Osteoblast (primary cell): ENCODE data around the gene AP2B1. TPM values are rescaled to one million over a fixed set of nuclear protein-coding genes. Genes with fewer than 3 reads are reported as not detected.

Experiments used
- DNase-seq: peaks from one replicate; pipeline ENCODE4 v3.0.0; 2011; ENCODE audit warnings: low spot score, mixed read lengths; ENCODE audit not compliant: insufficient read length; ENCODE audit errors: missing footprints
- H2AFZ ChIP-seq: 2 replicates; pipeline ENCODE4 v1.6.0; 2011; ENCODE audit warnings: mild to moderate bottlenecking, low read length
- H3K27ac ChIP-seq: 2 replicates; pipeline ENCODE4 v1.5.1; 2011; ENCODE audit warnings: mild to moderate bottlenecking, low read depth, low read length, moderate library complexity
- H3K27me3 ChIP-seq: 2 replicates; pipeline ENCODE4 v1.6.0; 2012; ENCODE audit warnings: mild to moderate bottlenecking, control low read depth, inconsistent platforms, low read length, moderate library complexity; ENCODE audit not compliant: insufficient read depth
- H3K36me3 ChIP-seq: 2 replicates; pipeline ENCODE4 v1.5.1; 2011; ENCODE audit warnings: mild to moderate bottlenecking, low read length, control low read depth, moderate library complexity; ENCODE audit not compliant: insufficient read depth
- H3K4me1 ChIP-seq: 2 replicates; pipeline ENCODE4 v1.5.1; 2011; ENCODE audit warnings: mild to moderate bottlenecking, low read length, control low read depth, moderate library complexity; ENCODE audit not compliant: insufficient read depth
- H3K4me2 ChIP-seq: 2 replicates; pipeline ENCODE4 v1.6.0; 2011; ENCODE audit warnings: mild to moderate bottlenecking, low read length; ENCODE audit not compliant: insufficient read depth
- H3K4me3 ChIP-seq: fragments of 200-600 bp; sonication (generic); 3 replicates; pipeline ENCODE4 v1.5.1; 2012; ENCODE audit warnings: mild to moderate bottlenecking, low read length, inconsistent platforms; ENCODE audit not compliant: insufficient read depth
- H3K79me2 ChIP-seq: 2 replicates; pipeline ENCODE4 v1.6.0; 2012; ENCODE audit warnings: mild to moderate bottlenecking, low read length, control low read depth, inconsistent platforms; ENCODE audit not compliant: insufficient read depth
- H3K9me3 ChIP-seq: 2 replicates; pipeline ENCODE4 v1.5.1; 2011; ENCODE audit warnings: low read depth, low read length, control low read depth
- H4K20me1 ChIP-seq: 2 replicates; pipeline ENCODE4 v1.6.0; 2012; ENCODE audit warnings: mild to moderate bottlenecking, low read length, control low read depth; ENCODE audit not compliant: insufficient read depth
- total RNA-seq: library from RNA; depleted of rRNA; stranded (reverse); fragments of >200 nt; gene quantifications from 2 replicates; pipeline ENCODE4 v1.2.3, GENCODE V29; 2012
- TF ChIP-seq, protein P1 (sequence below): IDR thresholded peaks from 2 replicates; pipeline ENCODE4 v1.5.1; 2011; ENCODE audit warnings: mild to moderate bottlenecking, low read depth, low read length, moderate library complexity; ENCODE audit errors: extremely low read depth

Gene AP2B1
- total RNA-seq, 1 donor: 84.0 TPM

DNA sequence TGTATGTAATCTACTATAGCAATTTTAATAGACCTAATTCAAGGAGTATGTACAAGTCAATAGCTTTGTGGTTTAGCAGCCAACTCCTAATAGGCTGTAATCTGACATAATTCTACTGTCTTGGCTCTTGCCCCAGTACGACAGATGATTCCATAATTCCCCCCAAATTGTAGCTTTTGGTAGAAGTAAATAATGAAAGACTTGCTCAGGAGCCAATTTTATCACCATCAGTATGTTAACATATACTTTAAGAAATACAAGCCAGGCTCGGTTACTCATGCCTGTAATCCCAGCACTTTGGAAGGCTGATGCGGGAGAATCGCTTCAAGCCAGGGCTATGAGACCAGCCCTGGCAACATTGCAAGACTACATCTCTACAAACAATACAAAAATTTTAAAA lies 53.9 kb downstream of the AP2B1 start:
- TF ChIP-seq, protein P1, sequence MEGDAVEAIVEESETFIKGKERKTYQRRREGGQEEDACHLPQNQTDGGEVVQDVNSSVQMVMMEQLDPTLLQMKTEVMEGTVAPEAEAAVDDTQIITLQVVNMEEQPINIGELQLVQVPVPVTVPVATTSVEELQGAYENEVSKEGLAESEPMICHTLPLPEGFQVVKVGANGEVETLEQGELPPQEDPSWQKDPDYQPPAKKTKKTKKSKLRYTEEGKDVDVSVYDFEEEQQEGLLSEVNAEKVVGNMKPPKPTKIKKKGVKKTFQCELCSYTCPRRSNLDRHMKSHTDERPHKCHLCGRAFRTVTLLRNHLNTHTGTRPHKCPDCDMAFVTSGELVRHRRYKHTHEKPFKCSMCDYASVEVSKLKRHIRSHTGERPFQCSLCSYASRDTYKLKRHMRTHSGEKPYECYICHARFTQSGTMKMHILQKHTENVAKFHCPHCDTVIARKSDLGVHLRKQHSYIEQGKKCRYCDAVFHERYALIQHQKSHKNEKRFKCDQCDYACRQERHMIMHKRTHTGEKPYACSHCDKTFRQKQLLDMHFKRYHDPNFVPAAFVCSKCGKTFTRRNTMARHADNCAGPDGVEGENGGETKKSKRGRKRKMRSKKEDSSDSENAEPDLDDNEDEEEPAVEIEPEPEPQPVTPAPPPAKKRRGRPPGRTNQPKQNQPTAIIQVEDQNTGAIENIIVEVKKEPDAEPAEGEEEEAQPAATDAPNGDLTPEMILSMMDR: no peak
- peaks cover 48% of the 10 kb centered on the region for H3K36me3 ChIP-seq

DNA sequence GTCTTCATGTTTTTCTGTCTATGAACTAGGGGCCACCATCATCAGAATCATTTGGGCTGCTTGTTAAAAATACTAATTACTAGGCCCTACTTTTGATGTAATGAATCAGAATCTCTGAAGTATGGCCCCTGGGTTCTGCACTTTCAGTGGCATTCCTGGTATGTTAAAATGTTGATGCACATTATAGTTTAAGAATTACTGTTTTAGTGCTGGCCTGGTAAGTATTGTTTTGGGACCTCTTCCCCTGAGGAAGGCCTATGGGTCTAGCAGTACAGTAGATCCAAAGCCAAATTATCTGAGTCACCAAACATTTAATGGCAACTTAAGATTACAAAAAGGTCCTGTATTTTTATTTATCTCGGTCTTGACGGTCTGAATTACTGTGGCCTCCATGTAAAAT lies 58.8 kb downstream of the AP2B1 start:
- Histone ChIP-seq H3K4me1 (no peaks in the 10 kb centered on the region), H3K4me3 (no peak overlapping the region), H3K9me3 (no peaks in the 10 kb centered on the region), H3K27ac (no peak overlapping the region), H2AFZ (no peak overlapping the region), H4K20me1 (peaks cover 3% of the 10 kb centered on the region), H3K36me3 (peaks cover 35% of the 10 kb centered on the region), H3K4me2 (no peak overlapping the region), H3K79me2 (no peaks in the 10 kb centered on the region), H3K27me3 (no peaks in the 10 kb centered on the region)
- no peak for DNase-seq
- TF ChIP-seq, protein P1: no peak

More for the DNA sequence above, 53.9 kb downstream of the AP2B1 start:
- Histone ChIP-seq H2AFZ (no peak overlapping the region), H3K4me2 (no peak overlapping the region), H3K27ac (no peak overlapping the region), H3K27me3 (no peaks in the 10 kb centered on the region), H3K79me2 (no peaks in the 10 kb centered on the region), H4K20me1 (no peaks in the 10 kb centered on the region), H3K4me3 (no peak overlapping the region), H3K9me3 (no peaks in the 10 kb centered on the region), H3K4me1 (no peaks in the 10 kb centered on the region)
- no peak for DNase-seq

DNA sequence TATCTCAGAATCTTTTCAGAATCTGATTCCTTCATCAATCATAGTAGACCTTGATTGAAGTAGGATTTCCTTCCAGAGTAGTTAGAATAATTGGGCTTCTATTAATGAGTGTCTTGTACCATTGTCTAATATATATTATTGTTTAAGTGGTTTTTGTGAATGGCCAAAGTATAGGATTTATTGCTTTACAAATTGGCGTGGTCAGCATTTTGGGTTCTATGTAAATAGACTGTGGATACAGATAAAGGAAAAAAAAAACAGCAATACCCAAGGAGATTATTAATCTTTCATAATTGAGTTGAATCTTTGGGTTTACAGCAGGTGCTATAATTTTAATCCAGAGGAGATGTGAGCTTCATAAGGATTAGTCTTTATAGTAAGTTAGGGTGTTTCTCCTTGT lies 64.3 kb downstream of the AP2B1 start:
- H3K27ac ChIP-seq: no peak overlapping the region
- H3K79me2 ChIP-seq: peaks cover 9% of the 10 kb centered on the region
- DNase-seq: no peak
- H3K4me2 ChIP-seq: no peak overlapping the region
- no peaks in the 10 kb centered on the region for H3K4me1 ChIP-seq
- TF ChIP-seq, protein P1: no peak
- no peaks in the 10 kb centered on the region for H3K9me3 ChIP-seq
- no peak overlapping the region for H3K4me3 ChIP-seq
- H3K27me3 ChIP-seq: no peaks in the 10 kb centered on the region
- peaks cover 3% of the 10 kb centered on the region for H4K20me1 ChIP-seq
- H3K36me3 ChIP-seq: peaks cover 24% of the 10 kb centered on the region
- H2AFZ ChIP-seq: no peak overlapping the region

DNA sequence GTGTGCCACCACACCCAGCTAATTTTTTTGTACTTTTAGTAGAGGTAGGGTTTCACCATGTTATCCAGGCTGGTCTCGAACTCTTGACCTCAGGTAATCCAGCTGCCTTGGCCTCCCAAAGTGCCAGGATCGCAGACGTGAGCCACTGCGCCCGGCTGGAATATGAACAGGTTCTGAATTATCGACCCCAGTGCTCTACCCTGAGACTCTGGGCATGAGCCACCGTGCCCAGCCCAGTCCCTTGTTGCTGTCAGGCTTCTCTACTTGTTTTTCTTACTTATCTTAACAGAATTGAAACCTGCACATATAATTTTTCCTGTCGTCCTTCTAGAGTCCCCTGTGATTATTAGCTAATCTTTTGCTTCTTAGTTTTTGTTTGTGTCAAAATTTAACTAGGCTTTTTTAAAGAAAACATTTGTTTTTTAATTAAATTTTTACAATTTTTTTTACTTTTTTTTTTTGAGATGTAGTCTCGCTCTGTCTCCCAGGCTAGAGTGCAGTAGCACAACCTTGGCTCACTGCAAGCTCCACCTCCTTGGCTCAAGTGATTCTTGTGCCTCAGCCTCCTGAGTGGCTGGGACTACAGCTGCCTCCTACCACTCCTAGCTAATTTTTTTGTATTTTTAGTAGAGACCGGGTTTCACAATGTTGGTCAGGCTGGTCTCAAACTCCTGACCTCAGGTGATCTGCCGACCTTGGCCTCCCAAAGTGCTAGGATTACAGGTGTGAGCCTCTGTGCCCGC lies 66.7 kb downstream of the AP2B1 start:
- no peak overlapping the region for H3K4me2 ChIP-seq
- no peaks in the 10 kb centered on the region for H3K27me3 ChIP-seq
- TF ChIP-seq, protein P1: no peak
- no peak overlapping the region for H3K4me3 ChIP-seq
- peaks cover 21% of the 10 kb centered on the region for H3K36me3 ChIP-seq
- H3K27ac ChIP-seq: no peak overlapping the region
- H2AFZ ChIP-seq: no peak overlapping the region
- DNase-seq: no peak
- peaks cover 9% of the 10 kb centered on the region for H3K79me2 ChIP-seq
- H3K9me3 ChIP-seq: no peaks in the 10 kb centered on the region
- H4K20me1 ChIP-seq: no peaks in the 10 kb centered on the region
- H3K4me1 ChIP-seq: no peaks in the 10 kb centered on the region
